ENCODE data around the gene GABRB2. TPM values are rescaled to one million over a fixed set of nuclear protein-coding genes. Genes with fewer than 3 reads are reported as not detected.
"Not testable (repeated sequence)": the region's sequence is repeated elsewhere in the genome, so short reads cannot be mapped to it uniquely, and the experiment has no call there.

The GABRB2 gene
- total RNA-seq, 4 donors from 2014 or later = 0.61 to 10.1 TPM; not detected in 2

- TF ChIP-seq POLR2A (IDR thresholded peaks at IDR 0.05) (no peak), CTCF (IDR thresholded peaks at IDR 0.05) (no peak)
- intact Hi-C loops (cut with DNase I; ENCODE audit: low total_unique reads) = no loop called here
- DNase-seq = no peak
Observed at GRCh38 chr5:161530700-161531099, 15.8 kb downstream of the GABRB2 start.

DNA sequence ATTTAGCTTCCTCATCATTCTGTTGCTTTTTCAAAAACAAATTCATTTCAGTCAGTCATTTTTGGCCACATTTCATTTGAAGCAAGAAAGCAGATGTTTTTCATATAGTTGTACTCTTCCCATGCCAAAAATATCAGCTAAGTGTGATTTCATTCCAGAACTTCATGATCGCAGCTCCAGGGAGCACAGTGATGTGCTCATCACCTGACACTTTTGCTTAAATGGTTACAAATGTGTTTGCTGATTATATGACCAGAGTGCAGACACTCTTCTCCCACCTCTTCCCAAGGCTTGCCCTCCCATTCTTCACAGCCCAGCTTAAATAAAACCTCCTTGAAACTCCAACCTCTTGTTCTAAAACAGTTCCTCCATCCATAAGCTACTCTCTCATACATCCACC is 32.6 kb downstream of the GABRB2 start:
- Histone ChIP-seq H3K27me3 (no peaks in the 10 kb centered on the region), H3K9me3 (no peaks in the 10 kb centered on the region), H3K4me1 (no peaks in the 10 kb centered on the region), H3K36me3 (no peaks in the 10 kb centered on the region), H3K27ac (no peak overlapping the region), H3K4me3 (no peak overlapping the region)
- TF ChIP-seq POLR2A (IDR thresholded peaks at IDR 0.05) (no peak), CTCF (IDR thresholded peaks at IDR 0.05) (no peak)
- DNase-seq = no peak
- intact Hi-C loops (cut with DNase I; ENCODE audit: low total_unique reads) = no loop called here

More at GRCh38 chr5:161530700-161531099, 15.8 kb downstream of the GABRB2 start:
- Histone ChIP-seq H3K27me3 (no peaks in the 10 kb centered on the region), H3K4me1 (no peaks in the 10 kb centered on the region), H3K36me3 (peaks cover 0 to 5% of the 10 kb centered on the region in 2 donors), H3K4me3 (no peak overlapping the region), H3K9me3 (no peaks in the 10 kb centered on the region), H3K27ac (no peak overlapping the region)

DNA sequence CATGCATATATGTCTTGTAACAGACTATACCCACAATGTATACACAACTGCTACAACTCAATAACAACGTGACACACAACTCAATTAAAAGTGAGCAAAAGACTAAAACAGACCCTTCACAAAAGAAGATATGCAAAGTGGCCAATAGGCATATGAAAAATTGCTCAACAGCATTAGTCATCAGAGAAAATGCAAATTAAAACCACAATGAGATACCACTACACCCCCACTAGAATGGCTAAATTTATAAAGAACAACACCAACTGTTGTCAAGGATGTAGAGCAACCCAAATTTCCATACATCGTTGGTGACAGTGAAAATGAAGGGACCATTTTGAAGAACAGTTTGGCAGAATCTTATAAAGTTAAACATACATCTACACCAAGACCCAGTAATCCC is 38.9 kb downstream of the GABRB2 start:
- Histone ChIP-seq H3K9me3 (no peaks in the 10 kb centered on the region), H3K36me3 (no peaks in the 10 kb centered on the region), H3K4me3 (no peak overlapping the region), H3K27ac (no peak overlapping the region), H3K27me3 (no peaks in the 10 kb centered on the region), H3K4me1 (no peaks in the 10 kb centered on the region)
- DNase-seq = no peak
- TF ChIP-seq CTCF (IDR thresholded peaks at IDR 0.05) (no peak), POLR2A (IDR thresholded peaks at IDR 0.05) (no peak)
- intact Hi-C loops (cut with DNase I; ENCODE audit: low total_unique reads) = no loop called here

GRCh38 chr5:161505160-161505559 is 41.4 kb downstream of the GABRB2 start:
- H3K9me3 ChIP-seq; DNase-seq; intact Hi-C loops (cut with DNase I; ENCODE audit: low total_unique reads); H3K27ac ChIP-seq; H3K27me3 ChIP-seq; H3K4me3 ChIP-seq; H3K36me3 ChIP-seq; H3K4me1 ChIP-seq: not testable (repeated sequence)

- intact Hi-C loops (cut with DNase I; ENCODE audit: low total_unique reads) = no loop called here
- H3K27ac ChIP-seq = no peak overlapping the region
- H3K4me3 ChIP-seq = no peak overlapping the region
- no peaks in the 10 kb centered on the region for H3K4me1 ChIP-seq
- TF ChIP-seq POLR2A (IDR thresholded peaks at IDR 0.05) = no peak
- TF ChIP-seq CTCF (IDR thresholded peaks at IDR 0.05) = no peak
- no peaks in the 10 kb centered on the region for H3K9me3 ChIP-seq
- peaks cover 0 to 4% of the 10 kb centered on the region in 2 donors for H3K27me3 ChIP-seq
- no peaks in the 10 kb centered on the region for H3K36me3 ChIP-seq
- no peak for DNase-seq
Observed at GRCh38 chr5:161498531-161498930, 48.0 kb downstream of the GABRB2 start.

- TF ChIP-seq POLR2A (IDR thresholded peaks at IDR 0.05) (no peak), CTCF (IDR thresholded peaks at IDR 0.05) (no peak)
- no peaks in the 10 kb centered on the region for H3K27me3 ChIP-seq
- H3K4me1 ChIP-seq = no peaks in the 10 kb centered on the region
- intact Hi-C loops (cut with DNase I; ENCODE audit: low total_unique reads) = no loop called here
- H3K27ac ChIP-seq = no peak overlapping the region
- H3K4me3 ChIP-seq = no peak overlapping the region
- no peak for DNase-seq
- H3K36me3 ChIP-seq = no peaks in the 10 kb centered on the region
- H3K9me3 ChIP-seq = no peaks in the 10 kb centered on the region
Observed at GRCh38 chr5:161483721-161484120, 62.8 kb downstream of the GABRB2 start.

Data from uterus (tissue), 4 donors.